Activated T-cell treated with anti-CD3 and anti-CD28 coated beads for 48 hours (primary cell): ENCODE data around the gene THOC6.
A peak's percentile ranks its signal among the peaks of the same experiment; 100 is the strongest.

Experiments used
- DNase-seq: peaks from one replicate; pipeline ENCODE4 v3.0.0-alpha.2; 2020; ENCODE audit warnings: low read depth

THOC6 gene

GRCh38 chr16:3023669-3024478, at the start of gene THOC6, which contains the start of gene HCFC1R1:
TSS of gene THOC6 (plus strand) at chr16:3024035. CDS start at chr16:3024327, 292 bp downstream.
TSS of gene HCFC1R1 (minus strand) at chr16:3023942. CDS start at chr16:3023941, 1 bp downstream.
- peak; percentile 93 for DNase-seq

GRCh38 chr16:2974319-2975056, 49.3 kb upstream of the THOC6 start:
- DNase-seq: no peak

- no peak for DNase-seq
Observed at GRCh38 chr16:2975161-2975795, 48.6 kb upstream of the THOC6 start.

GRCh38 chr16:2976201-2976600, 47.6 kb upstream of the THOC6 start:
- DNase-seq: no peak

GRCh38 chr16:2976673-2977072, 47.2 kb upstream of the THOC6 start:
- DNase-seq: no peak

- no peak for DNase-seq
Observed at GRCh38 chr16:2977440-2977839, 46.4 kb upstream of the THOC6 start.

GRCh38 chr16:2979669-2980226, 44.1 kb upstream of the THOC6 start:
- DNase-seq: no peak

GRCh38 chr16:2980227-2981176, 43.3 kb upstream of the THOC6 start, which contains the start of gene PKMYT1:
TSS of gene PKMYT1 (minus strand) at chr16:2980446. CDS start at chr16:2979657, 789 bp downstream.
- peak; percentile 98 for DNase-seq

GRCh38 chr16:2981177-2981898, 42.5 kb upstream of the THOC6 start:
- no peak for DNase-seq

- no peak for DNase-seq
Observed at GRCh38 chr16:2981899-2982250, 42.0 kb upstream of the THOC6 start.

- no peak for DNase-seq
Observed at GRCh38 chr16:2982402-2982801, 41.4 kb upstream of the THOC6 start.

GRCh38 chr16:2983706-2984136, 40.1 kb upstream of the THOC6 start:
- DNase-seq: peak; percentile 87

GRCh38 chr16:2985462-2985861, 38.4 kb upstream of the THOC6 start:
- DNase-seq: no peak

- DNase-seq: no peak
Observed at GRCh38 chr16:2985893-2986355, 37.9 kb upstream of the THOC6 start.

GRCh38 chr16:2986623-2987188, 37.1 kb upstream of the THOC6 start:
- no peak for DNase-seq

GRCh38 chr16:2987286-2987685, 36.5 kb upstream of the THOC6 start:
- DNase-seq: no peak

GRCh38 chr16:2987833-2988232, 36.0 kb upstream of the THOC6 start:
- no peak for DNase-seq

GRCh38 chr16:2988590-2989099, 35.2 kb upstream of the THOC6 start:
- DNase-seq: no peak

- DNase-seq: no peak
Observed at GRCh38 chr16:2990891-2991290, 32.9 kb upstream of the THOC6 start.
